ENCODE results near the gene NEDD4L.

The NEDD4L gene

DNA sequence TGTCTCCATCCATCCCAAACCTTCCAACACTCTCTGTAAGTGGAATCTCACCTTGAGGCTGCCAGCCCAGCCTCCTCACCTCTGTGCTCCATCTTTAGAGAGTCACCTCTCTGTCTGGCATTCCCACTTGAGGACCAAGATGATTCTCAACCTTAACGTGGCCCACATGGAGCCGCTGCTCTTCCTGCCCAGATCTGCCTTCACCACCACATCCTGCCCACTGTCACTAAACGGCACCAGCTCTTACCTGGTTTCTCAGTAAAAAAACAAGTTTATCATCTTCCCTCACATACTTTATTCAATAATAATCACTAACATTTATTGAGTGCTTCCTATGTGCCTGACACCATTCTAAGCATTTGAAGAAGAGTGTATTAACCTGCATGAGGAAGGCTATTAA is 80.4 kb downstream of the NEDD4L start:
- DNase-seq = no peak

GRCh38 chr18:58125183-58125582 is 81.2 kb downstream of the NEDD4L start:
- no peak for DNase-seq

DNA sequence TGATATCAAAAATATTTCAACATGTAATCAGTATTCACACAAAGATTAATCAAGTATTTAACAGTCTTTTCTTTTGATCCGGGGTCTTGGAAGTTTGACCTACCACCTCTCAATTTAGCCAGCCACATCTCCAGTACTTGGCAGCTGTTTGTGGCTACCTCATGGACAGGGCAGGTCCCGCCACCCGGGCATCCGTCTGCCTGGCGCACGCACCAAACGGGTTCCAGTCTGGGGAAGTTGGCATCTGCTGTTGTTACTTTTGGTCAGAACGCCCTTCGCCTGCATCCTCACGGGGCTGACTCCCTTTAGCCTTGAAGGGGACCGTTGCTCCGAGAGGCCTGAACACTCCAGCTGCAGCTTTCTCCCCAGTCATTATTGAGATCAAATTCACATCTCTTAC is 81.7 kb downstream of the NEDD4L start:
- DNase-seq = no peak

DNA sequence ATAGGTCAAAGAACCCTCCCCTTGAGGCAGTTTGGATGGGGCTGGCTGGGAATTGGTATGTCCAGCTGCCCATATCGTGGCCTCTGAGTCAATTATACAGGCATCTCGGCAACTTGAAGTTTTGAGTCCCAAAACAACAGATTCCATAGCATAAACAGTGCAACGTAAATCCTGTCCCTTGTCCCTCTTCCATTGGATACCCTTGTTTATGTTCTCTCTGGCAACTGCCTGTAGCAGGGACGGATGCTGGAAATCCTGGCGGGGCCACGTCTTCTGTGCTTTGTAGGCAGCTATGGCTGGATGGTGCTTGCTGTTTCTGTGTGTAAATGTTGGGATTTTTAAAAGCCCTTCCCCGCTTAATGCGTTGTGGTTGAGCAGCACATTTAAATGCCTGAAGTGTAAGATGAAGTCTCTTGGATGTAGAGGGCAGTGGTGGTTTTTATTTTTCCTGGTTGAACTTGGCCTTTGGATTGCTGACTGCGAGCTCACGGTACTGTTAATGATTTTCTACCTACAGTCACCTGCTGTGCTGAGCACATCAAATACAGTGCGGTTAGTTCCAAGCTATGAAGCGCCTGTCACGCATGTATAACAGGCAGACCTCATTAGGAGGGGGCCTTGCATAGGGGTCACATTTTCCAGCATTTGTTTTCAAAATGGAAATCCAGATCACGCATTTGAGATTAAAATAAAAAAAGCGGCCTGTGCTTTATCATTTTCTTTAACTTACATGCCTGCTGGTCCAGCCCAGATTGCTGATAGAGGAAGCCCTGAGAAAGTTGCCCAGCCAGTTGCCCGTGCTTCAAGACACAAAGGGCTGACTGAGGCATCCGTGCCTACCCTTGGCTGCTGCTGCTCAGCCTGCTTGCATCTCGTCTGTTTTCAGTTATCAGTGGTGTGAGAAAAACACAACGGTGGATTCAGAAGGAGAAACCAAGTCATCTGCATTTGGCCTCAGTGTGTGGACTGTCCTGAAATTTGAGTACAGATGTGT is 84.7 kb downstream of the NEDD4L start:
- DNase-seq = no peak

DNA sequence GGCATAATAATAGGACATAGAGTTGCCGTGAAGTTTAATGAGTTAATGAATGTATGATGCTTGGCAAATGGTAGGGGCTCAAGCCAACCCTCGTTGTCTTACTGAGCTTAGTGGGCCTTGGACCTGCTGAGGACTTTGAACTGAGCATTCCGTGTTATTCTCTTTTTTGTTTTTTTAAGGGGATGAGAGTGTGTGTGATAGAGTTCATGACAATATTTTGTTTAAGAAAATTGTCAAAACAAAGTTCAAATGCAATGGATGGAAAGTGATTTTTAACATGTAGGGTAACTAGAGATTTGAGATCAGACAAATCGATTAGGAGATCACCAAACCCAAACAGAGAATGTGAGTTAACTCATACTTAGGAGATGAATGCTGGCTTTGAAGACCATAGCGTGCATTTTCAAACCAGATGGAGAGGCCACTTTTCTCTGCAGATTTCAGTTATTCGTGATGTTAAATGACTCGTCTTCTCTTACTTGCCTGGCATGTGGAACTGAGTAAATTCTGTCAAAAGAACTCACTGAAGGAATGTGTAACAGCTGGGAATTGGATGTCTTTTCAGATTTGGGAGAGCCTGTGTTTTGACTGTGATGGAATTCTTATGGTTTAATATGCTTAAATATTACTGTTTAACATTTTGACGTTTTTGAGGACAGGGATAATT is 88.7 kb downstream of the NEDD4L start:
- DNase-seq = no peak

DNA sequence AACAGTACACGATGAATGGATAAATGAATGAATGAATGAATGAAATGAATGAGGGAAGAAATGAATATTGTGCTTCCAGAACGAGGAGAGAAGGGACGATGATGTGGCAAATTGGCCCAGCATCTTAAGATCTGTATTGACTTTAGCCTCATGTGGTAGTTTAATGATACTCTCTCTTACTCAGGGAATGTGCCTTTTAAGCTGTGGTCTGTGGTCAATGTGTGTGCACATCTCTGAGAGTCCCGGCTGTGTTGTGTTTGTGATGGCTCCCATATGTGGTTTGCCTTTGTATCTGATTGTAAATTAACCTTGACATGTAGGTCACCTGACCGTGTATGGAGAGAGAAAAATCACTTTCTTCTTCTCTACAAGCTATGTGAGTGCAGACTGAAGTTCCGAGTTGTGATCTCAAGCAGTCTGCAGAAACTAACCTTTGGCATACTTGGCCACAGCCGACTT is 91.2 kb downstream of the NEDD4L start:
- DNase-seq = no peak

DNA sequence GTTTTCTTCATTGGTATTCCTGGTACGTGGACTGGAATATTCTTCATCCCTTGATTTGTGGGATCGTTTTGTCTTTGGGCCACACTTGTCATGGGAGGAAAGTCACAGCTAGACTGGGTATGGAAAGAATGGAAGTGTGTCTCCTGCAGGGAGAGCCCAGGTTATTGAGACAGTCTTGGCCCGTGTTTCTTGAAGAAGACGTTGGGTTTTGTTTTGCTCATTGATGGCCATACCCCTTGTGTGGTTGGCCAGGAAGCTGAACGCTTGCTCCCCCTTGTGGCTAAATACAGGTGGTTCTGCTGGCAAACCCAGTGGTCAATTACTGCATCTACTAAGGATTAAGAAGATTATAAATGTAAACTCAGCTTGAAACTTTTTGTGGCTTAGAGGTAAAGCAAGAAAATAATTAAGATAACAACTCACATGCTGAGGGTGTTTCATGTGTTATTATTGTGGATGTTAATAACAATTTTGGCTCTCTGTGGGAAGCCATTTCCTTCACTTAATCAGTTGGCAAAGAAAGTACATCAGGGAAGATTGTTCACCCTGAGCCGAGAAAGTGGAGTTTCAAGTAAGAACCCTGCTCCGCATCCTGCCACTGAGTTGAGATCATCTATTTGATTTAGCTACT is 91.8 kb downstream of the NEDD4L start:
- peak; percentile 72 to 77 for DNase-seq

DNA sequence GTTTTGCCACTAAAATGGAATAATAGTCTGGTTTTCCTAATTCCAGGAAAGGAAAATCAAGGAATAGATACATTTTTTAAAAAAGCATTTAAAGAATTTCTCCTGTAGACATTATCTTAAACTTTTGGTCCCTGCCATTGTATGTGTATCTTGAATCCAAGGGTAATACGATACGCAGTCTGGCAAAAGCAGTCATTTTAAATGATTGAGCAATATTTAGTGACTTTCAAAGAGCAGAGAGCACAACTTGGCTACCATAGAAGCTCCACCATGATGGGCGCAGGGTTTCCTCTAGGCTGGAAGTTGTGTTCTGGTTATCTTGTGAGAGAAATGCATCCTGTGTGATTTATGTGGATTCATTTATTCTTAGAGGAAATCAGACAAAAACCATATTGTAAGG is 92.9 kb downstream of the NEDD4L start:
- no peak for DNase-seq

GRCh38 chr18:58139459-58140386 is 95.7 kb downstream of the NEDD4L start:
- DNase-seq = no peak

DNA sequence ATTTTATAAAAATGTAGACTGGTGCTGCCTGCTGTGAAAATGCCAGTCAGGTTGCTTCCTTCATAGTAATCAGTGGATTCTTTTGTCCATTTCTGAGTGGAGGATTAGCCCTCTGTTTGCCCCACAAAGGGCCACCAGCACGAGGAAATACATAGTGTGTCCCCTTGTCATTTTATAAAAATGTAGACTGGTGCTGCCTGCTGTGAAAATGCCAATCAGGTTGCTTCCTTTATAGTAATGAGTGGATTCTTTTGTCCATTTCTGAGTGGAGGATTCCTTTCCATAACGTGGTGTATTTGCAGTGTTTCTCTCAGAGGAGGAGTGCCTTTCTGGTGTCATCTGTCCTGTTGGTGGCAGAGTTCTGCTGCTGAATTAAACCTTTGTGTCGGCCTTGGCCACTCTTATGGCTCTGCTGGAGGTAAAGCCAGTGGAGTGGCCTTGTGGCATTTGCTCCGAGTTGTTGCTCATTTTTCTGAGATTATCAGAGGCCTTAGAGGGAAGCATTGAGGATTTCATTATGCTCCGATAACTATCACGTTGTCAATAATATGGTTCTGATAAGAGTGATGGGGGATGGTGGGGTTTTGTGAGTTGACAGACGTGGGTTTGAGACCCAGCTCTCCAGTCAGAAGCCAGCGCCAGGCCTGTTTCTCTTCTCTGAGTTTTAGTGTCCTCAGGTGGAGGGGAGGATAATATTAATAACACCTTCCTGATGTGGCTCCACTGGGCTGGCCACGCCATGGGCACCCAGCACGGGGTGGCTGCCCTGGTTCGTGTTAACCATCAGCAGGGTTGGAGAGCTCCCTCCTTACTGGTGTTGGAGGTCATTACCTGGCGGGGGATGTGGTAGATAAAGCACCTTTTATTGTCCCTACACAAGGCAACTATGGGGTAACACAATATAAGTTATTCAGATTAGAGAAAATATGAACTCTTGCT is 96.6 kb downstream of the NEDD4L start:
- DNase-seq = no peak

- no peak for DNase-seq
Measured at GRCh38 chr18:58143386-58143785, 99.4 kb downstream of the NEDD4L start.

- DNase-seq = no peak
Measured at GRCh38 chr18:58144106-58144505, 100.1 kb downstream of the NEDD4L start.

DNA sequence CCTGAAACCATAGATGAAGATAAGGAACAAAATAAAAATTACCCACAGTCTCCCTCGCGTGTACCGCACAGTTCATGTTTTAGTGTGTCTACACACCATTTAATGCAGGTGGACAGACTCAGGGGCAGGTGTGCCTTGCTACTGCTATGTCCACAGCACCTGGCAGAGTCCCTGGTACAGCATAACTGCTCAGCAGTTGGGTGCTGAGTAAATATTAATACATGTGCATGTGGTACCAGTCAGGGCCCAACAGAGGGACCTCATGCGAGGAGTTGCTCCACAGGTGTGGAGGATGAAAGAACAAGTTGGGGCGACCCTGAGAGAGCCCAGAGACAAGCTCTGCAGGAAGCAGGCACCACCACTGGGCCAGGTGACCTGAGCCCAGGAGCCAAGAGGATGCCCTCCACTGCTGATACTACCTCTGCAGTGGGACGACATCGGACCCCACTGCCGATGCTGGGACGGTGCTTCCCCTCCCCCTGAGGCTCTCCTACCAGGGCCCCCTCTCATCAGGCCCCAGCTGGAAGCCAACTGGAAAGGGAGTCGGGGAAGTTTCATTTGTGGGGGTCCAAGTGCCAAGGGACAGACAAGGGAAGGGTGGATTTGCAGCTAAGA is 100.8 kb downstream of the NEDD4L start:
- no peak for DNase-seq

DNA sequence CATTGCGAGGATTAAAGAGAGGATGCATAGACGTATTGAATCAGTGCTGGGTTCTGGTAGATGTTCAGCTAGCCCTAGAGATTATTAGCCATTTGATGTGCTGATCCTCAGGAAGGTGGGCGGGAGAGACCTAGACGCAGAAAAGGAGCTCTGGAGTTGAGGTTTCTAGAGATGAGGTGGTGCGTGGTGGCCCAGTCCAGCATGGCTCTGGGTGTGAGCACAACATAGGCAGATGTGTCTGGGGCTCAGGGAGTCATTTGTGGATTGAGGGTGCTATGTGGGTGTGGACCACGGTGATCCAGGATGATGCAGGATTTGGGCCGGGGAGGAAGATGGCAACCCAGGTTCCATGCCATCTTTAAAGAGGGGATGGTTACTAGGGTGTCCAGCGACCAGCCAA is 102.1 kb downstream of the NEDD4L start:
- DNase-seq = no peak

- DNase-seq = peak; percentile 15 to 20
Measured at GRCh38 chr18:58148954-58149471, 105.0 kb downstream of the NEDD4L start.

DNA sequence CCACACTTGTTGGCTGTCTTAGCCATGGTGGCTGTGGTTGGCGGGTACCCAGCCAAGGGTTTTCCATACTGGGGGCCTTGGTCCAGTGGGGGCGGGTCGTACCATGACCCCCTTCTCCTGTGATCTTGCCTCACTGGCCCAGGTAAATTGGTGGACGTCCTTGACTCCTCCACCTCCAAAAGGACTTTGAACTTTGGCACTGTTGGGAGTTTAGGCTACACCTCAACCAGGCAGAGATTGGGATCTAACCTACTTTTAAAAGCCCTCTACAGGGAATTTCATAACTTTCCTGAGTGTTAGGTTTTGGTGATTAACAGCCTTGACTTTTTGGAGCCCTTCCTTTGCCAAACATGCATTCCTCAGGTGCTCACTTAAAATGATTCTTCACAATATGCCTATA is 106.7 kb downstream of the NEDD4L start:
- DNase-seq = no peak

- no peak for DNase-seq
Measured at GRCh38 chr18:58152216-58152615, 108.2 kb downstream of the NEDD4L start.

DNA sequence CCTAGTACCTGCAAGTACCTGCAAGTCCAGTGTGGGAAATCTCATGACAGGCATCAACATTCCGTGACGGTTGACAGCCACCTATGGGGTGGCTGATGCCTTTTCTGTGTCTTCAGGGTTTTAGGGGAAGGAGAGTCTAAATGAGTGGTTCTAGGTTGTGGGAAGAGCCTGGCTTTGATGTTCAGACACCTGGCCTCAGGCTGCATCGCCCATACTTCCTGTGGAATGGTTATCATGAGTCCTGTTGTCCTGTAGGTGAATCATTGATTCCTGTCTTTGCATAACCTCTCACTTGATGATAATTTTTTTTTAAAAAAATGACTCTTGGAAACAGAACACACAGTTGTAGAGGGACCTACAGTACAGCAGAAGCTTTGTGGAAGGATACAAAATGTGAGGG is 108.9 kb downstream of the NEDD4L start:
- DNase-seq = no peak

GRCh38 chr18:58156516-58156915 is 112.5 kb downstream of the NEDD4L start:
- DNase-seq = no peak

GRCh38 chr18:58157237-58157636 is 113.2 kb downstream of the NEDD4L start:
- no peak for DNase-seq

Measured in inflammatory macrophage (primary cell).